Kidney glomerular epithelial cell (primary cell): ENCODE data around the gene NKIRAS1.
"Not testable (repeated sequence)": the region's sequence is repeated elsewhere in the genome, so short reads cannot be mapped to it uniquely, and the experiment has no call there.

ENCODE experiments used
- DNase-seq: peaks from one replicate; lab custom pipeline; 2025; lab: John Stamatoyannopoulos, UW

NKIRAS1 gene

DNA sequence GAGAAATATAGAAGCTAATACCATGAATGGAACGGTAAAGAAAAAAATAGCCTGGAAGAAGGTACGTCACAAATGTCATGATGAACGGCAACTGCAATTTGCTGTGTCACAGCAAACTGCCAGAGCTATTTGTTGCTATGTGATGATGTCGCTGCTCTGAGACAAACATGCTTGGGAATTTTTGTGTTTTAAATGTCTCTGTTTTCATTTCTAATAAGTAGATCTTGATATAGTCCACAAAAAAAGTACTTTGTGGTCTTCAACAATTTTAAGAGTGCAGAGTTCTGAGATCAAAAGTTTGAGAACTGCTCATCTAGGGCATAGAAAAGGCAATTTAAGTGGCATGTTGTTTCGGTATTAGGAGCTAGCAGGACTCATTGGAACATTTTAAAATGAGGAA is 24.0 kb upstream of the NKIRAS1 start:
- no peak for DNase-seq

DNA sequence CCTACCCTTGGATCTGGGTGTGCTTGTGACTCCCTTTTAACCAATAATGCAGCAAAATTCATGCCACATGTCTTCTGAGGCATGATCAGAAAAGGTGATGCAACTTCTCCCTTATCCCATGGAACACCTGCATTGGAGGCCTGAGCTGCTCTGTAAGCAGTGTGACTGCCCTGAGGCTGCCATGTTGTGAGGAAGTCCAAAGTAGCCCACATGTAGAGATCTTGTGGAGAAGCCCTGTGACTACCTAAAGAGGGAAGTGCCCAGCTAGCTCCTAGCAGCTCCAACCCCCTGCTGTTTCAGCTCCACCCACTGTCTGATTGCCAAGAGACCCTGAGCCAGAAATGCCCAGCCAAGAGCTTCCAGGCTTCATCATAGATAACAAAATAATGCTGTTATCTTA is 21.9 kb upstream of the NKIRAS1 start:
- no peak for DNase-seq

DNA sequence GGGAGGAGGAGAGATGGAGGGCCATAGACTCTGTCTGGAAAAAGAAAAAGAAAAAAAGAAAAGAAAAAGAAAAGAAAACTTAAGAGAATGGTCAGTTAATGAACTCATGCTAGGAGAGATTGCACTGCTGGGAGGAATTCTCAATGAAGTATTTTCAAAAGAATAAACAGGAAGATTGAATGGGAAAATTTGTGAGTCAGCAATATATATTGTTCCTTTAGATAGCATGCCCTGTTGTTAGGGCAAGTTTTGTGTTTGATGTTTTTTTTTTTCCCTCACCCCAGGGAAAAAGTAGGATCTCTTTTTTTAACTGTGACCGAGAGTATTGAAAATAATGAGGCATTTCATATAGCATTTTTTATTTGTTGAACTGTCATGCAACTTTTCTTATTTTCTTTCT is 20.5 kb upstream of the NKIRAS1 start:
- no peak for DNase-seq

DNA sequence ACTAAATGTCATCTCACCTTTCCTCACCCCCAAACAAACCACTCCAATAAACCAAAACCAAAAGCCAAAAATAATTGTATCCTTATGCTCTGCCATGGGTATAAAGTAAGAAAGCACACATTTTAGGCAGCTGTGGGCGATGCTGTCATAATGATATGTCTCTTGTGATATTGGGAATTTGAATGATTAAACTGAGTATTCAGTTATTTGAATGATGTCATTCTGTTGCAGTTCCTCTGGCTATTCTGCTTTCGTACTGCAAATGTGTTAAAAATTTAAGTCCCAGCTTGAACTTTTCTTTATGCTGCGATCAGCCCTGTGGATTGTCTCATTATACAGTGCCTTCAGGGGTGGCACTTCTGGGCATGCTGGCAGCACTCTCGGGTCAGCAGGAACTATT is 17.5 kb upstream of the NKIRAS1 start:
- no peak for DNase-seq

DNA sequence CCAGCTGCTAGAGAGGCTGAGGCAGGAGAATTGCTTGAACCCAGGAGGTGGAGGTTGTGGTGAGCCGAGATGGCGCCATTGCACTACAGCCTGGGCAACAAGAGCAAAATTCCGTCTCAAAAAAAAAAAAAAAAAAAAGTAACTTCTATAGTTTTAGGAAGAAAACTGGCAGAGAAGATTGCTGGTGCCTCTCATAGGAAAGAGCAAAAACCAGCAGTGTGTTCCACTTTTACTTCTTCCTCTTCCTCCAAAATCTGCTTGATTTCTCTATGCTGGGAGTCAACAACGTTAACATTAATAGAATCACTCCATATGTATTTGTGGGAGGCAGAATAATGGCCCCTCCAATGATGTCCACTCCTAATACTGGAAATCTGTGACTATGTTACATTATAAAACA is 15.8 kb upstream of the NKIRAS1 start:
- no peak for DNase-seq

DNA sequence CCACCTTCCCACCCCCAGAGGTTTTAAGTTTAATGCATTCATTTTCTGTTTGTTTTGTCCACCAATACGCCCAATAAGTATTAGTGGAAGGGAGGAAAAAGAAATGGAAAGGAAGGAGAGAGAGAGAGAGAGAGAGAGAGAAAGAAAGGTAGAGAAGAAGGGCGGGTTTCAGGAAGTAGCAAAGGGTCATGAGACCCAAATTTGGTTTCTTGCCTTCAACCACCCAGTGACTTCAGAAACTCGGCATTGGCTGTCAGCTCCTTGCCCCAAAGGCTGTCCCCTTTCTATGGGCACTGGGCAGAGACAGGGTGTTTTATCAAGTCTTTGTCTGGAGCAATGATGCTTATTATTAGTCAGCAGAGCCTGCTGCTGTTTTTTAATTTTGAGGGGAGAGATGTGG is 14.8 kb upstream of the NKIRAS1 start:
- DNase-seq = no peak

DNA sequence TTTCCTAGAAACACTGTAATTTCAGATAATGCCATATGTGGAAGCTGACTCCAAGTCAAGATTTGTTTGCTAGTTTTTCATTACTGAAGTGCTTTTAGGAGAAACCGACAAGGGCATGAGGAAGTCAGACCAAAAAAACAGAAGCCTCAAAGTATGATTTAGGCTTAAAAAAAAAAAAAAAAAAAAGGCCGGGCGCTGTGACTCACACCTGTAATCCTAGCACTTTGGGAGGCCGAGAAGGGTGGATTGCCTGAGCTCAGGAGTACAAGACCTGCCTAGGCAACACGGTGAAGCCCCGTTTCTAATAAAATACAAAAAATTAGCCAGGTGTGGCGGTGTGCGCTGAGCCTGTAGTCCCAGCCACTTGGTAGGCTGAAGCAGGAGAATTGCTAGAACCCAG is 11.7 kb upstream of the NKIRAS1 start:
- DNase-seq = no peak

DNA sequence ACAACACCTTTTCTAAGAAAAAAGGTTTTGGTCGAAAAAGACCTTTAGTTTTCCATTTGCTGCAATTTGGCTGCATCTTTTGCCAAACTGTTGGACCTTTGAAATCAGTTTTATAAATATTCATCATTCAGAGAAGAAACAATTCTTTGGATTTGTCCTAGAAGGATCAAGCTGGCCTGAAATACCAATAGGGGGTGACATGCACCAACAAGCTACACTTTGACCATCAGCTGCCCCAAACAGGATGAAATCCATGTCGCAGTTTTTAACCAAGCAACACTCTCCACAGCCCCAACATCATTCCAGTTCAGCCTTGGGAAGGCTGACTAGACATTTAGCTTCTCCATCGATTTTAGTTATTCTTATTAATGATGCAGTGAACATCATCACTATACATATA is 9.9 kb upstream of the NKIRAS1 start:
- no peak for DNase-seq

DNA sequence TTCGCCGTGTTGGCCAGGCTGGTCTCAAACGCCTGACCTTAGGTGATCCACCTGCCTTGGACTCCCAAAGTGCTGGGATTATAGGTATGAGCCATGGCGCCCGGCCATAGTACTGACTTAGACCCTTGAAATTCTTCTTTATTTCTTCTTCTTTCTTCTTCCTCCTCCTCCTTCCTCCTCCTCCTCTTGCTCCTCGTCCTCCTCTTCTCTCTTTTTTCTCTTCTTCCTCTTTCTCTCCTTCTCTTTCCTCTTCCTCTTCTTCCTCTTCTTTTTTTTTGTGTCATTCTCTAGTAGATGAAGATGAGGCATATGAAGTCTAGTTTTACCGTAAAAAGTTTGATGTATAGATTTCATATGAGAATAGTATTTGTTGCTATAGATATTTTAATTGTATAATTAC is 9.5 kb upstream of the NKIRAS1 start:
- DNase-seq = no peak

DNA sequence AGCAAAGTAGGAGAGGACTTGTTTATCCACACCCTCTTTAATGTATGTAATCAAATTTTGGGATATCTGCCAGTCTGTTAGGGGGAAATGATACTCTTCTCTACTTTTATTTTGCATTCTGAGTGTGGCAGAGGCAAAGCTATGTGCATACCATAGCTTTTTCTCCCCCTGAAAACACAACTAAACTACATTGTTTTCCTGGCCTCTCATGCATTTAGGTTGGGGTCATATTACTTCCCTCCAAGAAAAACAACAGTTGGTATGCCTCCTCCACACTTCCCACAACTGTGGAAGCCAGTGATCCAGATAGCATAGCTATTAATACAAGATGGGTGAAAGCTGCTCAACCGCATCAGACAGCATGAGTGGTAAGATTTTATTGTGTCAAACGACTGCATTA is 7.0 kb upstream of the NKIRAS1 start:
- DNase-seq = peak; percentile 89

DNA sequence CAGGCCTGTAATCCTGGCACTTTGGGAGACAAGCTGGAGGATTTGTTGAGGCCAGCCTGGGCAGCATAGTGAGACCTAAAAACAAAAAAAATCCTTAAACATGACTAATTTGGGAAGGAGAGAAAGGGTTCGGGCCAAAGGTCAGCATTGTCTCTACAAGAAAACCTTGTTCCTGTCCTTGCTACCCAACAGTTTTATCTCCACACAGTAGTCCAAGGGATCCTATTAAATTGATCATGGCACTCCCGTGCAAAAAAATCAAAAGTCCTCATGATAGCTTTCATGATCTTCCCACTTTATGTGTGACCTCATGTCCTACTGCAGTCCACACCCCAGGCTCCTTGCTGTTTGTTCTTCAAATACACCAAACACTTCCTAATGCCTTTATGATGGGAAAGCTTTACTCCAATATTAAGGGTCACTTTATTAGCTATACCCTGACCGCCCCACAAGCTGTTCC is 4.3 kb upstream of the NKIRAS1 start:
- DNase-seq = no peak

DNA sequence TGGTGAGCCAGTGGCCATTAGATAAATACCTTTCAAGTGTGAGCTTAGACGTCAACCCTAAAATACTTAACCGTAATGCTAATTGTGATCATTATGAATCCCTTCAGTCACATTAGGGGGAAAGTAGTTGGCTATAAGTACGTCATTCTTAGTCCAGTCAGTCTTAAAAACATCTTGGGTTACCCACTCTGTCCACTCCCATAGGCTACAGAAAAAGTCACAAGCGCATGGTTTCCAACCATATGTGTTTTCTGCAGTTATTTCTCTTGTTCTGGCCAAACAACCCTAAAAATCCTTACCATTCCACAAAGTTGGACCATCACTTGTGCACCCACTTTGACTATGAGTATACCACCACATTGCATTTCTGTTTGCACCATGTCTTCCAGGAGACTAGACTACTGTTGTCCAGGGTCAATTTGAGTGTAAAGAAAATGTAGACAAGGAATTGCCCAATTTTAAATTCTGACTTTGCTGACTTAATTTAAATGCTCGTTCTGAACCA is 3.4 kb upstream of the NKIRAS1 start:
- no peak for DNase-seq

DNA sequence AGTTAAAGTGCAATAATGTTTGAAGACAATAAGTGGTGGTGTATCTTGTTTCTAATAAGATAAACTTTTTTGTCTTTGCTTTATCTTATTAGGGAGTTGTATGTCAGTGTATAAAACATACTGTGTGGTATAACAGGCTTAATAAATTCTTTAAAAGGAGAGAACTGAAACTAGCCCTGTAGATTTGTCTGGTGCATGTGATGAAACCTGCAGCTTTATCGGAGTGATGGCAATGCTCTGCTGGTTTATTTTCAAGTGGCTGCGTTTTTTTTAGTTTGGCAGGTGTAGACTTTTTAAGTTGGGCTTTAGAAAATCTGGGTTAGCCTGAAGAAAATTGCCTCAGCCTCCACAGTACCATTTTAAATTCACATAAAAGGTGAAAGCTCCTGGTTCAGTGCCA is 2.8 kb upstream of the NKIRAS1 start:
- no peak for DNase-seq

DNA sequence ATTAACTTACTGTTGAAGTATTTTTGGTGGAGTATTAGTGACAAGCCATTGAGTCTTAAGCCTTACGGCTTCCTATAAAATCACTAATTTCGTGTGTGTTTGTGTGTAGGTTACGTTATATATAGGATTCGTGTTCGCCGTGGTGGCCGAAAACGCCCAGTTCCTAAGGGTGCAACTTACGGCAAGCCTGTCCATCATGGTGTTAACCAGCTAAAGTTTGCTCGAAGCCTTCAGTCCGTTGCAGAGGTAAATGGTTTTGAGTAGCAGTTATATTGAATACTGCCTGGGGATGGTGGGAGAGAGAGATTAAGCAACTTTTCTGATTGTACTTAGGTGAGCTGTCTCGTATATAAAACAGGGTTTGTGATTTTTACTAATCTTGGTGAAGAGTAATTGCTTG is 1.5 kb upstream of the NKIRAS1 start:
- DNase-seq = not testable (repeated sequence)

DNA sequence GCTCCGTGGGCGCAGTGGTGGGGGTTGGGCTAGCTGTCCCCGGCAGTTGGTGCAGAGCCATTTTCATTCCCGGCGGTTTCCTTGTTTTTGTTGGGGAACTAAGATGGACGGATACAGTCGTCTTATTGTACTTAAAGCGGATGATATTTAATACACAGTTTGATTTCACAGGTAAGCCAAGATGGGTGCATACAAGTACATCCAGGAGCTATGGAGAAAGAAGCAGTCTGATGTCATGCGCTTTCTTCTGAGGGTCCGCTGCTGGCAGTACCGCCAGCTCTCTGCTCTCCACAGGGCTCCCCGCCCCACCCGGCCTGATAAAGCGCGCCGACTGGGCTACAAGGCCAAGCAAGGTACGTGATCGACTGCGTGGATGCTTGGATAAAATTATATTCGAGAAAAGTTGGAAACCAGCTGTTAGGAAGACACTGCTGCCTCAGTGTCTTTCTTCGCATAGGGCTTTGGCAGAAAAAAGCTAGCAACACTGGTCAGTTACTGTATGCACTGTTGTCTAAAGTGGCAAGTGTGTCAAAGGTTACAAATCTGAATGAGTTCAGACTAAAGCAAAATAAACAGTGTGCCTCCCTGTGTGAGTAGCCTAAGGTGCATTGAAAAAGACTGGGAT is 1.0 kb upstream of the NKIRAS1 start:
- DNase-seq = not testable (repeated sequence)

DNA sequence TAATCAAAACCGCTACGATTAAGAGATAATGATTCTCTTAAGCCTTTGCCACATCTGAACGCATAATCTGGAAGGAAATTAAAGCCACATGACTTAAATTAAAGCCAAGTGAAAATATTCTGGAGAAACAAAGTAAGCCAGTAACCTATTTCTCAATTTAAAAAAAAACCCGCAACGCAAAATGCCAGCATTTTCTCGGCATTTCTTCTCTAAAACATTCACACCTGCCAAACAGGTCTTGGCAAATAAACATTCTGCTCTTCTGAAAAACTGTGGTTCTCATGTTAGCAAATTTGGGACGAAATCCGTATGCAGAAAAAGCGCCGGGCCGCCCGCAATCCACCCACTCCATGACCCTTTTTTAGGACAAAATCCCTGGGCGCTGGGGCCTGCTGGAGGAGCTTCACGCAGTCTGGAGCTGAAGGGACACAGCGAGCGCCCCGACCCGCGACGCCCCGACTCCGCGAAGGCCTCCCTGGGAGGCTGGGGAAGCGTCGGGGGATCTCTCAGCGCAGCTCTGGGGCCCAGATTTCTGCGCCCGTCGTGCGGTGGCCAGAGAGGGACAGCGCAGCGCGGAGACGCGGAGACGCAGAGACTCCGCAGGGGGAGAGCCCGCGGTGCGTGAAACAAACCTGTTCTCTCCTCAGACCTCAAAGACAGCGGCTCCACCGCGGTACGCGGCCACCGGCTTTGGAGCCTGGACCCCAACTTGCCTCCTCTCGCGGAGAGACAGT is 471 bp downstream of the NKIRAS1 start:
- DNase-seq = no peak

DNA sequence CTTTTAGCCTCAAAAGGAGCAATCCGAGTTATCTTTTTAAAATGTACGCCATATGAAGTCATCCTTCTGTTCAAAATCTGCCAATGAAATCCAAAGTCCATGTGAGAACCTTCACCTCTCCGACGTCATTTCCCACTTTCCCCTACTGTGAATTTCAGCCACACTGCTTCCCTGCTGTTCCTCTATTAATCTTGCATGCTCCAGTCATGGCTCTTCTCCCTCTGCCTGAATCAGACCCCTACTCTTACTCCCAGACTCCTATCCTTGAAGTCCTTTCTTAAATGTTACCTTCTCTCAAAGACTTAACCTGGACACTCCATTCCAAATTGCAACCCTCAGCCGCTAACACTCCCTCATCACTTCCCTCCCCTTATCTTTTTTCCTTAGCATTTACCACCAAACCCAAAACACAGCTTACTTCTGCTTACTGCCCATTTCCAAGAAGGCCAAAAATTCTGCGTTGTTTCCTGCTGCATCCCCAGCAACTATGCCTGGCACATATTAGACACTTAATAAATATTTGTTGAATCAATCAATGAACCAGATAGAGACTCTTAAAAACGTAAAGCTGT is 1.2 kb downstream of the NKIRAS1 start:
- no peak for DNase-seq

DNA sequence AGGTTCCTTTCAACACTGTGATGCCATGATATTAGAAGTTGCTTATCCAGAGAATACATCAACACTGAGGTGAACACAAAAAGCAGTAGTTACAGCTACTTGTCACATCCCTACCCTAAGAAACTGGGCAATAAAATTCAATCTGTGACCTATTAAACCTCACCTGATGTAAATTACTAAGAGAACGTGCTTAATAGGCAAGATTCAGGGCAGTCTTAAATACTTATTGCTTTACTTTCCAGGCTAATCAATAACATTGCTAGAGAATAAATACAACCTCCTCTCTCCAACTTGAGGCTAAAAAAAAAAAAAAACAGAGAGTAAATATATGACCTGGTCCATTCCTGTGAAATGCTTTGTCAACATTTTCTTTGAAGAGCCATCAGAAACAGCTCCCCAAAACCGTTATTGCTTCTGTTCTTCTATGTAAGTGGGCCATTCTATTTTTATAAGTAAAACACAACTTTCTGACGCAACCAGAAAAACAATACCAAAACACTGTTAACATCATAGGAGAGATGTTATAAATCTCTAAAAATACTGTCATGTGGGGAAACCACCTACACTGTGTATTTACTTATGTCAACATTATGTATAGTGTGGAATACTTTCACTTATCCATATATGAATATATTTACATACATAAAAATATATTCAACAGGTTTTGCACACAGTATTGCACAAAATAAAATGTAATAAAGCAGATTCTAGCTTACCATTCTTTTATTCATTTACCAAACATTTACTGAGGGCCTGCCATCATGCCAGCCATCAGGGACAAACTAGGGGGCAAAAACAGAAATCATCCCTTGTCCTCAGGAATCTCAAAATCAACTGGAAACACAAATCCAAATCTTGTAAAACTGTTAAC is 2.7 kb downstream of the NKIRAS1 start:
- no peak for DNase-seq

DNA sequence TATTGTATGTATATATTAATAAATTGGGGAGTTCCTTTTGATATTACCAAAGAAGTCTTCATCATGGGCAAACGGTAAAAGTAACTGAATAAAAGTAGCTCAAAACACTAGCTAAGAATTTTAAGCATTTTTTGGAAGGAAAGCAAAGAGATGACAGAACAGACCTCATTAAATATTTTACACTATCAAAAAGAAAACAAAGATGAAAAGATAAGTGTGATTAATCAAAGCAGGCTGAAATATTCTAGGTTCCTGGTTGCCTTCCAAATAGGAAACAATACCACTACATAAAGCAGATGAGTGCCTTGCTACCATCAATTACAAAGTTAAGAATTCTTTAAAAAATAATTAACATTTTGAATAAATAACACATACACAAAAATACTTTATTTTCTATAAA is 3.6 kb downstream of the NKIRAS1 start:
- DNase-seq = no peak

DNA sequence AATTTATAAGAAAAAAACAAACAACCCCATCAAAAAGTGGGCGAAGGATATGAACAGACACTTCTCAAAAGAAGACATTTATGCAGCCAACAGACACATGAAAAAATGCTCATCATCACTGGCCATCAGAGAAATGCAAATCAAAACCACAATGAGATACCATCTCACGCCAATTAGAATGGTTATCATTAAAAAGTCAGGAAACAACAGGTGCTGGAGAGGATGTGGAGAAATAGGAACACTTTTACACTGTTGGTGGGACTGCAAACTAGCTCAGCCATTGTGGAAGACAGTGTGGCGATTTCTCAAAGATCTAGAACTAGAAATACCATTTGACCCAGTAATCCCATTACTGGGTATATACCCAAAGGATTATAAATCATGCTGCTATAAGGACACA is 4.5 kb downstream of the NKIRAS1 start:
- not testable (repeated sequence) for DNase-seq

DNA sequence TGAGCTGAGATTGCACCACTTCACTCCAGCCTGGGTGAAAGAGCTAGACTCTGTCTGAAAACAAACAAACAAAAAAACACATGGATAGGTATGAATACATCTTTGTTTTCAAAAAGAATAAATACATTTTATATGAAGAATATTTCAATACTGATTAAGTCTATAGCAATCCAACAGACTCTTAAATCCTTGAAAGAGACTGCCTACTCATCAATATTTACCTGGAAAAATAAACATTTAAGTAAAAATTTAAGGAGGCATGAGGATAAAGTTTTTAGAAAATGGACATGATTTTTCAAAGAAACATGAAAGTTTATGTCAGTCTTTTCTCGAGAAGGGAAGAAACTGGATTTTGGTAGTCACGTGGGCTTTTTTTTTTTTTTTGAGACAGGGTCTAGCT is 5.4 kb downstream of the NKIRAS1 start:
- DNase-seq = no peak

DNA sequence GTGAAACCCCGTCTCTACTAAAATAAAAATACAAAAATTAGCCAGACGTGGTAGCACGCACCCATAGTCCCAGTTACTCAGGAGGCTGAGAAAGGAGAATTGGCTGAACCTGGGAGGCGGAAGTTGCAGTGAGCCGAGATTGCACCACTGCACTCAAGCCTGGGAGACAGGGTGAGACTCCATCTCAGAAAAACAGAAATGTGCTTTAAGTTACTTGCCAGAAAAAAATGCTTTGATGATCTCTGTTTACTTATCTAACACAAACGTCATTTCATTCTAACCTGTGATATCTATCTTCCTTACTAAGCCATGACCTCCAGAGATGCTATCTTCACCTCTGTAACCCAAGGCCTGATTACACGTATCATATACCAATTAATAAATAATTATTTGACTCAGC is 7.4 kb downstream of the NKIRAS1 start:
- DNase-seq = no peak
